GM19463 (cell line): ENCODE results near the gene SRMS.
"Not testable (repeated sequence)": the region's sequence is repeated elsewhere in the genome, so short reads cannot be mapped to it uniquely, and the experiment has no call there.

Experiments used
- ATAC-seq: cut with Tn5 transposase; IDR thresholded peaks from one replicate; pipeline ENCODE4 v1.9.1; 2021; ENCODE audit warnings: mild to moderate bottlenecking, moderate library complexity; ENCODE audit not compliant: unreplicated experiment

Gene SRMS

DNA sequence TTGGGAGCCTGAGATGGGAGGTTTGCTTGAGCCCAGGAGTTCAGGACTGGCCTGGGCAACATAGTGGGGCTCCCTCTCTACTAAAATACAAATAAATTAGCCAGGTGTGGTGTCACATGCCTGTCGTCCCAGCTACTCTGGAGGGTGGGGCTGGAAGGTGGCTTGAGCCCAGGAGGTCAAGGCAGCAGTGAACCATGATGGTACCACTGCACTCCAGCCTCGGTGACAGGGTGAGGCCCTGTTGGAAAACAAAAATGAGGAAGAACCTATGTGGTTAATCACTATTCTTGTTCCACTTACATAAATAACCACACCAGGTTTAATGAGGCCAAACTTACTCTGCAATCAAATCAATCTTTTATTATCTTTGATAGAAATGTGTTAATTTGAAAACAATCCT is 21.6 kb downstream of the SRMS start:
- no peak for ATAC-seq

DNA sequence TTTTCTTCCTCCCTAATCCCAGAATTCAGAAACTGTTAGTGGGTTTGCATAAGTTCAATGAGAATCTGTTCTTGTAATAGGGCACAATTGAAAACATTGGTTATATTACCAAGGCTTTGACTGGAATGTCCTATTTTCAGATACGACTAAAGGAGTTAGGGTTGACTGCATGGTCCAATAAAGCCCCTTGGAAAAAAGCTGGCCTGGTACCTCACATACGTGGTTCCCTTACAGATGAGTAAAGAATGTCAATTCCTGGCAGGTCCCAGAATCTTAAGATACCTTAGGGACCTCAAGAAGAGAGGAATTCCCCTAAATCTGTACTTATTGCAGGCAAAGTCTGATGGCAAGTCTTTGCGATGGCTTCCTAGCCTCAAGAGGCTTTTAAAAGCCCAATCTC is 22.4 kb downstream of the SRMS start:
- no peak for ATAC-seq

DNA sequence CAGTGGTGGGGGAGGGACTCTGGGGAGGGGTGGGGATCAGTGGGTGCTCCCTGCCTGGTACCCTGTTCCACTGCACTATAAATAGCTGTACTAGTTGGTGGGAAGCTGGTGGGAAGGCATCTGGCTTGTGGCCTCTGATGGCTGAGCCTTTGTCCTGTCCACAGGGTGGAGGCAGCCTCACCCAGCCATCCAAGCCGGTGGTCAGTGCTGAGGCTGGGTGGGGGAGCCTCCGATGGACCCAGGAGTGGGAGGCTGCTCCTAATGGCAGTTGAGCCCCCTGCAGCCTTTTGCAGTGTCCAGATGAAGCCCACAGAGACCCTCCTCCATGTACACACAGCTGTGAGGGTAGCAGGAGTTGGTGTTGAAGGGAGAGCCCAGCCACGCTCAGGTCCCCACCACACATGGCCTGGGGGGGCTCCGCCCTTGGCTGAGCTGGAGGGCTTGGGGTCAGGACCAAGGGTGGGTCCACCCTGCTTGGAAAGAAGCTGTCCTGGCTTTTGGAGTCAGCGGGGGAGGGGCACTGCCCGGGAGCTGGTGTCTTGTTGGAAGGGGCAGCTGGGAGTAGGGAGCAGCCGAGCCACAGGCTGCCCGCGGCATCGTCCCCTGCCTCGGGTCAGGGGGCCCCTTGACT is 24.5 kb downstream of the SRMS start:
- no peak for ATAC-seq

DNA sequence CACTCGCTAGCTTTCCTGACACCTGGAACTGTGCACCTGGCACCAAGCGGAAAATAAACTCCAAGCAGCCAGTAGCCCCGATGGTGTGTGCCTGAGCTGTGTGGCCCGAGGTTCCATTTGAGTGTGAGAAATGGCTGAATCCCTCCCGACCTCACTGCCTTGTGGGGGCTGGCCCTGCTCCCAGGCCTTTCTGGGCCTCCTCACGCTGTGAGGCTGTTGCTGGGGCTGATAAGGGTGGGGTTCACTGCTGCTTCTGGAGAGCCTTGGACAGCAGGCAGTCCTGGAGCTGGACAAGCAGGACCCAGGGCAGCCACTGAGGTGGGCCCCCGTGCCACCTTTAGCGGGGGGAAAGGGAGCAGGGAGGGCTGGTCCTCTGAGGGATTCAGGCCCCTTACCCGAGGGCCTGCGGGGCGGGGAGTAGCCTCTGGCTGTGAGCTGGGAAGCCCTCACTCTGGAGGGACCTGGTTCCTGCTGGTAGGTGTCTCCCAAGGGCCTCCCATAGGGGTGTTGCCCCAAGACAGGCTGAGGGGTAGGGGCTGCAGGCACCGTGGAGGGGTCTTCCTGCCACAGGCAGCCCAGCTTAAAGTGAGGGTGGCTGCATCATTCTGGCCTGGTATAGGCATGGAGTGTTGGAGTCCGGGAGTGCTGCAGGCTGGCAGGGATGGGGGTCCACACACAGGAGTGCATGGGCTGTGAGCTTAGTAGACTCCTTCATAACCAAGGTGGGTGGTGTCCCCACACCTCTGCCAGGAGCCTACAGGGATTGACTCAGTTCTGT is 25.3 kb downstream of the SRMS start:
- ATAC-seq, result no peak

DNA sequence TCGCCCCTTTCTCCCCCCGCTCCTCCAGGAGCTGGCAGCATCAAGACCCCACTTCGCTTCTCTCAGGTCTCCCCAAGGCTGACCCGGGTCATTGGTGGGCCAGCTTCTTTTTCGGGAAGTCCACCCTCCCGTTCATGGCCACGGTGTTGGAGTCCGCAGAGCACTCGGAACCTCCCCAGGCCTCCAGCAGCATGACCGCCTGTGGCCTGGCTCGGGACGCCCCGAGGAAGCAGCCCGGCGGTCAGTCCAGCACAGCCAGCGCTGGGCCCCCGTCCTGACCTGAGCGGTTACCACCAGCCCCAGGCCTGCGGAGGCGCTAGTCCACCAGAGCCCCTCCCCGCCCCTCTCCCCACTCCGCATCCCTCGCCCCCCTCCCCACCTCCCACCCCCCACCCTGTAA is 25.9 kb downstream of the SRMS start:
- no peak for ATAC-seq

DNA sequence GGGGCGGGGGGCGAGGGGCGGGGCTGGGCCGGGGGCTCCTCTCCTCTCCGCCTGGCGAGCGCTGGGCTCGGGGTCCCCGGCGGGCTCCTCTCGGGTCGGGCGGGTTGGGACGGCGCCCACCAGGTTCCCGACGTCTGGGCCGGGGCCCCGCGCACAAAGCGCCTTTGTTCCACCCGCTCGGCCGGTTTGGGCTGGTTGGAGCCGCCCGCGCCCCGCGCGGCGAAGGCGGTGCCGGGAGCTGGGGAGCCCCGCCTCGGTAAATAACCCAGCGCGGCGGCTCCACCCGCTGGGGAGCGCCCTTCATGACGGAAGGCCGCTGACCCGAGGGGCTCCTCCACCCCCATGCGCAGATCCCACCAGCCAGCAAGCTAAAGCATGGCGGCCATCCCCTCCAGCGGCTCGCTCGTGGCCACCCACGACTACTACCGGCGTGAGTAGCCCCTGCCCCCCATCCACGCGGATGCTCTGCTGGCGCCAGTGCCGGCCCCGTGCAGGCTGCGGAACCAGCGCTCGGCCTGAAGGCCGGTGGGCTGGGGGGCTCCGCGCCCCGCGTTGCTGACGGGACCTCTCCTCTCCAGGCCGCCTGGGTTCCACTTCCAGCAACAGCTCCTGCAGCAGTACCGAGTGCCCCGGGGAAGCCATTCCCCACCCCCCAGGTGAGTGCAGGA is 26.5 kb downstream of the SRMS start:
- ATAC-seq, result peak; percentile 53

DNA sequence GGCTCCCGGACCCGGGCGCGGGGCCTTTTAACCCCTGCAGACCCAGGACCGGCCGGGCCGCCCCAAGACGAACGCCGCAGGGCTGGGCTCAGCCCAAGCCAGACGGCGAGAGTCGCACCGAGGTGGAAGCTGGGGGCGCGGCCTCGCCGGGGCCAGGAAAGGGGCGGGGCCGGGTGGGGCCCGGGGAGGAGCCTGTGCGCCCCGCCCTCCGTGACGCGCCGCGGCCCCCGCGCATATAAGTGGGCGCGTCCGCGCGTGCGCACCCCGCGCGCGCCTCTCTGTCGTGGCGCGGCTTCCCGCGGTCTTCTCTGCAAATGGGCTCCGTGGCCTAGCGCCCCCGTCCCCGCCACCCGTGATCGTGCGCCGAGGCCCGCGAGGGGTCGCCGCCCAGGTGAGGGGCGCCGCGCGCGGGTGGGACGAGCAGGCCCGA is 27.0 kb downstream of the SRMS start, which contains the start of gene PPDPF:
TSS of gene PPDPF (plus strand) at position 262 of the 430 bp plus-strand sequence. CDS start 544 bp downstream, outside the sequence.
- peak; percentile 62 for ATAC-seq

DNA sequence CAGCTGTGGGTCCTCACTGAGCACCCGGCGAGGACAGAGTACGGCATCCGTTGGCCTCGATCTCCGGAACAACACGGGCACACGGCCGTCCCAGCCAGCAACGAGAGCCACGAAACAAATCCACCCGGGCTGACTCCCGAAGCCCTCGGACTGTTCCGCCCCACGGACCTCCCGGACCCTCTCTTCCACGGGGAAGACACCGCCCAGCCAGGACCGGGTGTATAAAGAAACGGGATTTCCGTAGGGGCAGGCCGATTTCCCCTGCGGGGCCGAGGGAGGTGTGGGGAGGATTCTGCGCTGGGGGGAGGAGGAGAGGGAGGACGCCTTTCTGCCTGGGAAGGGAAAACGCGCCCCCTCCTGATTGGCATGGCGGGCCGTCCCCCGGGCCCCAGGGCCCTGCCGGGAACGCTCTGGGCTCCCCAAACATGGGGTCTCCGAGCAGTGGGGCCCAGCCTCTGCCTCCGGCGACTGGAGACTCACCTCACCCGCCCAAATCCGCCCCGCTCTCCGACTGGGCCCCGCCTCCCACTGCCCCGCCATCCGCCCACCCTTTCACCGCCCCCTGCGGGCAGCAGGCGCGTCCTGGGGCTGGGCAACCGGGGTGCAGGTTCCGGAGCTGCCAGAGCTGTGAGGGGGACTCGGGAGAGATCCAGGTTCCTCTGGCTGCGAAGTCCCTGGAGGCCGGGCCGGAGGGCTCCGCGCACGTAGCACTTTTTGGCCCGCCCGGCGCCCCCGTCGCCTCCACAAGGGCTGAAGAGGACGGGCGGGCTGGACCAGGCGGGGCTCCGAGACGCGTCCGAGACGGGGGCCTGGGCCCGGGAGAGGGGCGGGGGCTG is 27.7 kb downstream of the SRMS start:
- peak; percentile 43 for ATAC-seq

DNA sequence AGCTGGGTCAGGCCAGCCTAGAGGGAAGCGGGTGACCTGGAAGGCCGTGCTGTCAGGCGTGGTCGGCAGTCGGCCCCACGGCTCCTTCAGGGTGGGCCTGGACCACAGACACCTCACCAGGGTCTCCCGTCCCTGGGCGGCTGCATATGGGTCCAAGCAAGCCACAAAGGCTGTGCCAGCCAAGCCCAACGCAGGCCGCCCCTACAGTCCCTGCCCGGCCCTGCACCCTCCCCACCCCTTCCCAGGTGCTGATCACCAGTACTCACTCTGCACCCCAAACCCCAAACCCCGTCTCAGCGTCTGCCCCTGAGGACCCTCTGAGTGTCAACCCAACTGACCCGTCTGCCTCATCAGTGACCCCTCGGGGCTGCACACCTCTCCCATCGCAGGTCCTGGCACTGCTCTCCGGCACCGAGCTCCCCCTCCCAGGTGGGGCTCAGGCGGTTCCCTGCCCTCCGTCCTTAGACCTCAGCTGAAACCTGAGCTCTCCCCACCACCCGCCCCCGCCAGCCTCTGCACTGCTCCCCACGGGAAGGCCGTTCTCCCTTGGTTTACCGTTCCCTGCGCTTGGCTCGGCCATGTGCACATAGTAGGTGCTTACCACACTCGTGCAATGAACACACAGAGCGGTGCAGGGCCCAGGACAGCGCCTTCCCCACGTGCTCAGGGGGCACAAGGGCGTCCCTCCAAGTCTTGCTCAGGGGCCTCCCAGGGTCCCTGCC is 28.4 kb downstream of the SRMS start:
- no peak for ATAC-seq

DNA sequence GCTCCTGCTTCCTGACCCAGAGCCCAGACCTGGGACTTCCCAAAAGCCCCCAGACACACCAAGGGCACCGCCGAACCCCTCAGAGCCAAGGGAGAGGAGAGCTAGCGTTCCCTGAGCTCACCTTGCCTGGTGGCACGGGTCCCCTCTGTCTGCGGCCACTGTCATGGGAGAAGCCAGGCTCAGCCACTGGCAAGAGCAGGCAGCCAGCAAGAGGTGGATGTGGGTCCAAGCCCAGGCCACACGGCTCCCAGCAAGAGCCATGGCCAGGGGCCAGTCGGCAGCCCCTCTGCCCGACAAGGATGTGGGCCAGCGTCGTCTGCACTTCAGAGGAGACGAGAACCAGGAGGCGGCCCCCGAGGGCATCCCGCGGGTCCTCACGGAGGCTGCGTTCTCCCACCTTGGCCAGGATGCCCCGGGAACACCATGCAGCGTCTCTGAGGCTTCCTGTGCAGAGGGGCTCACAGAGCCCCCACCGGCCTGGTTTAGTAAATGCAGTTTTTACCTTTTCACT is 29.1 kb downstream of the SRMS start:
- ATAC-seq, result no peak

DNA sequence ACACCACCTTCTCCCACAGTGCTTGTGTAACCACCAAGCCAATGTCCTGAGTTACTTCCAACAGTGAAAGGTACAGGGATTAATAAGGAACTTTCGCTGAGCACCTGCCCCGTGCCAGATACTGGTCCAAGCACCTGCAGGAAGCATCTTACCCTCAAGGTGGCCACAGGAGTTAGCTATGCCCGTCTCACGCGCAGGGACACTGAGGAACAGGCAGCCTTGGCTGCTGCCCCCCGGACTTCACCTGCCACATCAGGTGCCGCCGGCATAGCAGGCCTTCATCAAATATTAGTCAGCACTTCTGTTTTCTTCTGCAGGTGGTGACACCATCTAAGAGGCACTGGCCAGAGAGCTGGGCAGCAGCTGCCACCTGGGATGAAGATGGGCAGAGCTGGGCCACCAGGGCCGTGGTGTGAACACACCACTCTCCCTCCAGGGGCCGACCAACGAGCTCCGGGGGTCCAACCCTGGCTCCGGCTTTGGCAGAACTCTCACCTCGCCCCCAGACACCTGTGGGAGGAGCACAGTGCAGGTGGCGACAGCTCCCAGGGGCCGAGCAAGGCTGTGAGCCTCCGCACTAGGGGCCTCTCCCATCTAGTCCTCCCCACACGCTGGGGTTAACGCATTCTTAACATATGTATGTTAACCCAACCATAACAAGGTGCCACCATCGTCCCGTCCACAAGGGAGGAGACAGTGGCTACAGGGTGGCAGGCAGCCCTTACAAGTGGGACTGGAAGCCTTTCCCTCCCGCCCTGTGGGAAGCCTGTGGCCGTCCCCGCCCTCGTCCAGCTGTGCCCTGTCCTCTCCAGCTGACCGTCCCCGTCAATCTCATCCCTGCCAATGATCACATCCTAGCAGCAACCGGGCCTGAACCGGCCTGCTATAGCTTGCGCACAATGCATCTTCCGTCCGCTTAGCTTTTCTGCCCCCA is 29.9 kb downstream of the SRMS start:
- no peak for ATAC-seq

DNA sequence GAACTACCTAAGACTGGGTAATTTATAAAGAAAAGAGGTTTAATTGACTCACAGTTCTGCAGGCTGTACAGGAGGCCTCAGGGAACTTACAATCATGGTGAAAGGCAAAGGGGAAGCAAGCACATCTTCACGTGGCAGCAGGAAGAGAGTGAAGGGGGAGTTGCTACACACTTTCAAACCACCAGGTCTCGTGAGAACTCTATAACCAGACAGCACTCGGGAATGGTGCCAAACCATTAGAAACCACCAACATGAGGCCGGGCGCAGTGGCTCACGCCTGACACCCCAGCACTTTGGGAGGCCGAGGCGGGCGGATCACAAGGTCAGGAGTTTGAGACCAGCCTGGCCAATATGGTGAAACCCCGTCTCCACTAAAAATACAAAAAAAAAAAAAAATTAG is 33.0 kb downstream of the SRMS start:
- not testable (repeated sequence) for ATAC-seq

DNA sequence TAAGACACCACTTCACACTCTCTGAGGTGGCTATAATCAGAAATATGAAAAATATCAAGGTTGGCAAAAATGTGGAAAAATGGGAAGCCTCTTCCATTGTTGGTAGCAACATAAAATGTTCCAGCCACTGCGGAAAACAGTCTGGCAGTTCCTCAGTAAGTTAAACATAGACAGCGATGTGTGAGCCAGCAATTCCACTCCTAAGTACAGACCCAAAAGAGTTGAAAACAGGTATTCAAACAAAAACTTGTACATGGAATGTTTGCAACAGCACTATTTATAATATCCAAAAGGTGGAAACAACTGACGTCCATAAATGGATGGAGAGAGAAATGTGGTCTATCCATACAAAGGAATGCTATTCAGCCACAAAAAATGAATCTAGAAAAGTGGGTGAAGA is 34.3 kb downstream of the SRMS start:
- no peak for ATAC-seq

DNA sequence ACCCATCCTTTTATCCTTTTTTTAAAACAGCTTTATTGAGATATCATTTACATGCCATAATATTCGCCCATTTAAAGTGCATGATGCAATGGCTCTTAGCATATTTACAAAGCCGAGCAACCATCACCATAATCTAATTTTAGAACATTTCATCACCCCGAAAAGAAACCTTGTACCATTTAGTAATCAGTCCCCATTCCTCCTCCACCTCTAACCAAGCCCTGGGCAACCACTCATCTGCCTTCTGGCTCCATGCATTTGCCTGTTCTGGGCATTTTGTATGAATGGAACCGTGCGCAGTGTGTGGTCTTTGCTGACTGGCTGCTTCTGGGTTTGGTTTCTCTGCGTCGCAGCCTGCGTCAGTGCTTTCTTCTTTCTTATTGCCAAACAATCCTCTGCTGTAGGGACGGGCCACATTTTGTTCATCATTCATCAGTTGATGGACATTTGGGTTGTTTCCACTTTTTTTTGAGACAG is 38.4 kb downstream of the SRMS start:
- ATAC-seq, result no peak

DNA sequence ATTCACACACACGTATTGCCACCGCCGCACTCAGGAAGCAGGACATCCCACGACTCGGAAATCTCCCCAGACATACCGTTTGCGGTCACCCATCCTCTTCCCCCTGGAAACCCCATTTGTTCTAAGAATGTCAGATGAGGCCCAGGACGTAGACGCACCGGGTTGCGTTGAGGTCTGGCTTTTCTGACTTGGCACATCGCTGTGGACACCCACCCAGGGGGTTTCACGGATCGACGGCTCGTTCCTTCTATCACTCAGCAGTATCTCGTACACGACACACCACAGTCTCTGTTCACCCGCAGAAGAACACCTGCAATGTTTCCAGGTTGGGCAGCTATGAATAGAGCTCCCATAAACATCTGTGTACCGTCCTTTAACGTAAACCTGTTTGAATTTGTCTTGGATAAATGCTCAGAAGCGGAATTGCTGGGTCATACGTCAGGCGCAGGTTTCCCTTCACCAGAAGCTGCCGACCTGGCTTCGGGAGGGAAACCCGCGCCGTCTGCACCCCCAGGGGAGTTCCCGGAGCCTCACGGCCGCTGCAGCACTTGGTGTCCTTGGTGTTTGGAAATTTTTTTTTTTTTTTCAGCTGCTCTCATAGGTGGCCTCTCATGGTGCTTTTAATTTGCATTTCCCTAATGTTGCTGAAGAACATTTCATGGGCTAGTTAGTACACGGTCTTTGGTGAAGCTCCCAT is 39.3 kb downstream of the SRMS start:
- no peak for ATAC-seq

DNA sequence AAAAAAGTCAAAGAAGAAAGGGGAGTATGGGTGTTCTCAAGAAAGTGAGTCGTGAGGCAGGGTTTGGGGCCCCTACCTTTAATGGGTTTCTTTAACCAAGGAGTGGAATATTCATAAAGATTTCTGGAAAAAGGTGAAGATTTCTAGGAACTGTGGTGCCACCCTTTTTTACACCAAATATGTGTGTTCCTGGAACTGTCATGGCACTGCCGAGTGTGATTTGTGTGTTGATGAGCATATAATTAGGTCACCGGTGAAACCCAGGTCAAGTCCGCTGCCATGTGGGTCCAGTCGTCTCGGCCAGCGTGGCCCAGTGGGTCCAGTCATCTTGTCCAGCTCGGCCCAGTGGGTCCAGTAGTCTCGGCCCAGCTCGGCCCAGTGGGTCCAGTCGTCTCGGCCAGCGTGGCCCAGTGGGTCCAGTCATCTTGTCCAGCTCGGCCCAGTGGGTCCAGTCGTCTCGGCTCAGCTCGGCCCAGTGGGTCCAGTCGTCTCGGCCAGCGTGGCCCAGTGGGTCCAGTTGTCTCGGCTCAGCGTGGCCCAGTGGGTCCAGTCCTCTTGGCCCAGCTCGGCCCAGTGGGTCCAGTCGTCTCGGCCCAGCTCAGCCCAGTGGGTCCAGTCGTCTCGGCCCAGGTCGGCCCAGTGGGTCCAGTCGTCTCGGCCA is 40.3 kb downstream of the SRMS start:
- no peak for ATAC-seq

DNA sequence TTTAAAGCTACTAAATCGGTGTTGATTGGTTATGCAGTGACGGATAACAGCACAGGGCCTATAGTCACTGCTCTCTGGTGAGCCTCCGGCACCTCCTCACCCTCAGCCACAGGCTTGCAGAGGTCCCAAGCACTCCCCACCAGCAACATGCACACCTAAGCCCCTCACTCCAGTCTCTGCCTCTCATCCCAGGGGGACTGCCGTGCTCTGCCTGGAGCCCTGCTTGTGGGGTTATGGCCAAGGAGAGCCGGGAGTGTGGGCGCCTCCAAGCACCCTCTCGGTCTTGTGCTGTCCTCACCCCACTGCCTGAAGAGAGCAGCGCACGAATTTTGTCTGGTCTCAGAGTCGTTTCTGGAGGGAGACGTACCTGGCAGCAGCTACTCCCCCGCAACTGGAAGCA is 41.8 kb downstream of the SRMS start:
- ATAC-seq, result no peak

DNA sequence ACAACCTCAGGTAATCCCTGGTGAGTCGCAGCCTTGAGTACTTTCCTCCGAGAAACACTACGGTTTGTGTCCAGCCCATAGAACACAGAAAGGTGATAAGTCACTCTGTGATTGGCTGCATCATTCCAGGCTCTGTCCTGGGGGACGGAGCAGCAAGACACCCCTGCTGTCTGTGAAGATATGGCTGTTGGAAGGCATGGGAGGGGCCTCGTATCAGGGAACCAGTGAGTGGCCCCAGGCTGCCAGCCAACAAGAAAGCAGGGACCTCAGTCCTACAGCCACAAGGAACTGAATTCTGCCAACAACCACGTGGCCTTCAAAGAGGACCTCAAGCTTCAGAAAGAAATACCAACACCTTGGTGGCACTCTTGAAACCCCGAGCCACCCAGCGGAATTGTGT is 42.3 kb downstream of the SRMS start:
- no peak for ATAC-seq
